ENCODE data around the gene RNU5B-1.
"Not testable (repeated sequence)": the region's sequence is repeated elsewhere in the genome, so short reads cannot be mapped to it uniquely, and the experiment has no call there.

Gene RNU5B-1

GRCh38 chr15:65349338-65349737, 44.9 kb downstream of the RNU5B-1 start:
- H4K20me1 ChIP-seq (ENCODE audit: insufficient read depth, low read length): no peaks in the 10 kb centered on the region
- no peak overlapping the region for H3K4me2 ChIP-seq (ENCODE audit: low read length)
- no peaks in the 10 kb centered on the region for H3K36me3 ChIP-seq (replicated peaks; ENCODE audit: low read depth, low read length)
- no peaks in the 10 kb centered on the region for H3K79me2 ChIP-seq (ENCODE audit: low read length)
- no peaks in the 10 kb centered on the region for H3K27me3 ChIP-seq (ENCODE audit: low read depth, low read length)
- no peak overlapping the region for H3K9ac ChIP-seq (ENCODE audit: low read length)
- H3K4me1 ChIP-seq (ENCODE audit: low read length): no peaks in the 10 kb centered on the region
- no peak overlapping the region for H2AFZ ChIP-seq (ENCODE audit: low read depth, low read length)
- peaks cover 4% of the 10 kb centered on the region; the same call in 1 of the 2 replicates for H3K9me3 ChIP-seq (ENCODE audit: insufficient read depth, low read length)
- no peak for TF ChIP-seq EZH2phosphoT487 (IDR thresholded peaks at IDR 0.05; ENCODE audit: low read depth)
- TF ChIP-seq CTCF (IDR thresholded peaks at IDR 0.05; ENCODE audit: low read depth, low read length): no peak
- no peak overlapping the region for H3K4me3 ChIP-seq (ENCODE audit: low read length)
- H3K27ac ChIP-seq (ENCODE audit: low read length): no peak overlapping the region

GRCh38 chr15:65351972-65352371, 47.5 kb downstream of the RNU5B-1 start:
- H2AFZ ChIP-seq (ENCODE audit: low read depth, low read length); H3K79me2 ChIP-seq (ENCODE audit: low read length); H3K4me2 ChIP-seq (ENCODE audit: low read length); H4K20me1 ChIP-seq (ENCODE audit: insufficient read depth, low read length); H3K27me3 ChIP-seq (ENCODE audit: low read depth, low read length); H3K9ac ChIP-seq (ENCODE audit: low read length); H3K9me3 ChIP-seq (ENCODE audit: insufficient read depth, low read length); H3K27ac ChIP-seq (ENCODE audit: low read length); H3K36me3 ChIP-seq (replicated peaks; ENCODE audit: low read depth, low read length); H3K4me3 ChIP-seq (ENCODE audit: low read length); H3K4me1 ChIP-seq (ENCODE audit: low read length): not testable (repeated sequence)

All from OCI-LY3 (cell line).